ENCODE data around the gene NRIP1.

The NRIP1 gene, protein sequence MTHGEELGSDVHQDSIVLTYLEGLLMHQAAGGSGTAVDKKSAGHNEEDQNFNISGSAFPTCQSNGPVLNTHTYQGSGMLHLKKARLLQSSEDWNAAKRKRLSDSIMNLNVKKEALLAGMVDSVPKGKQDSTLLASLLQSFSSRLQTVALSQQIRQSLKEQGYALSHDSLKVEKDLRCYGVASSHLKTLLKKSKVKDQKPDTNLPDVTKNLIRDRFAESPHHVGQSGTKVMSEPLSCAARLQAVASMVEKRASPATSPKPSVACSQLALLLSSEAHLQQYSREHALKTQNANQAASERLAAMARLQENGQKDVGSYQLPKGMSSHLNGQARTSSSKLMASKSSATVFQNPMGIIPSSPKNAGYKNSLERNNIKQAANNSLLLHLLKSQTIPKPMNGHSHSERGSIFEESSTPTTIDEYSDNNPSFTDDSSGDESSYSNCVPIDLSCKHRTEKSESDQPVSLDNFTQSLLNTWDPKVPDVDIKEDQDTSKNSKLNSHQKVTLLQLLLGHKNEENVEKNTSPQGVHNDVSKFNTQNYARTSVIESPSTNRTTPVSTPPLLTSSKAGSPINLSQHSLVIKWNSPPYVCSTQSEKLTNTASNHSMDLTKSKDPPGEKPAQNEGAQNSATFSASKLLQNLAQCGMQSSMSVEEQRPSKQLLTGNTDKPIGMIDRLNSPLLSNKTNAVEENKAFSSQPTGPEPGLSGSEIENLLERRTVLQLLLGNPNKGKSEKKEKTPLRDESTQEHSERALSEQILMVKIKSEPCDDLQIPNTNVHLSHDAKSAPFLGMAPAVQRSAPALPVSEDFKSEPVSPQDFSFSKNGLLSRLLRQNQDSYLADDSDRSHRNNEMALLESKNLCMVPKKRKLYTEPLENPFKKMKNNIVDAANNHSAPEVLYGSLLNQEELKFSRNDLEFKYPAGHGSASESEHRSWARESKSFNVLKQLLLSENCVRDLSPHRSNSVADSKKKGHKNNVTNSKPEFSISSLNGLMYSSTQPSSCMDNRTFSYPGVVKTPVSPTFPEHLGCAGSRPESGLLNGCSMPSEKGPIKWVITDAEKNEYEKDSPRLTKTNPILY (N-terminal part only)

DNA sequence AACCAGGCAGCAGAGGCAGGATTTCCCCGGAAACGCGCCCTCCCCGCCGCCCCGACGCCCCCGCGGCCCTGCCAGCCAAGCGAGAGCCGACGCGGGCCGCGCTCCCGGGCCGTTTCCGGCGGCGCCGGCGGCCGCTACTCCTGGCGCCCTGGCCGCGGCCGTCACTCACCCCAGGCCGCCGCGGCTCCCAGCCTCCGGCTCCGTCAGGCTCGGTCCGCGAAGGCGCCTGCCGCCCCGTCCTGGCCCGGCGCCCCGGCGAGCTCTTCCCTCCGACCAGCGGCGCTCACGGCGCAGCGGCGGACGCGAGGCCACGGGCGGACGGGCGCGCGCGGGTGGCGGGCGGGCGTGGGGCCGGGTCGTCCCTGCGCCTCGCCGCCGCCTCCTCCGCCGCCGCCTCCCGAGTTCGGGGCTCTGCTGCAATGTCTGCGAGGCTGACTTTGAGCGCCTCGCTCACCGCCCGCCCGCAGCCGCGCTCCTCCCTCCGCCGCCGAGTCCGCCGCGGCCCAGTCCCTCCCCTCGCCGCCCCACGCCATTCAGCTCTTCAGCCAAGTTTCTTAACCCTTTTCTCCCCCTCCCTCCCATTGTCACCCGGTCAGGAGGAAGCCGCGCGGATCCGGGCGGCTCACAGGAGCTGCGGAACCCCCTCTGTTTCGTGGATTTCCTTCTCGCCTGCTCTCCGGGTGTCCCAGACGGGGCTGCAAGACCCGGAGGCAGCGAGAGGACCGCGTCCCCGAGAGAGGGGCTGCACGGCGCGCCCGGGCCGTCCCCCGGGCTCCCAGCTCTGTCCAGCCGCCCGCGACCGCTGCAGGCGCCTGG is at the start of gene NRIP1:
Gene NRIP1 (minus strand): TSS at position 425 of the 816 bp plus-strand sequence. CDS start 96,808 bp downstream, outside the sequence.
- no peak for DNase-seq (ENCODE audit: low read depth)

DNA sequence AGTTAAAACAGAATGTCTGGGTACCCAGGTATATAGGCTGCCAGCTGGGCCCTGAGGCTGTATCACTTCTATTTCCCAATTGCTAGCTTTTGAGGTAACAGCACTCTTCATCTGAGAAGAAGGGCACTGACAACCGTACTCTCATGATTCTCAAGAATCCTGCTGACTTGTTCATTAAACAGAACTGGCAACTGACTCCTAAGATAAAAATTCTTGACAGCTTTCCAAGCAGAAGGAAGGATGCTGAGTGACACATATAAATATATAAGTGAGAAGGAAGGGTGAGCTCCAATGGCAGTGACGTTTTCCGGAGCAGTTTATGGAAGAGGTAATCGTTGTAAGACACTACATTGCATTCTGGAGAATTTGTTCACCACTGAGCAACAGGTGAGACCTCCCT is 48.1 kb upstream of the NRIP1 start:
- no peak for DNase-seq (ENCODE audit: low read depth)

DNA sequence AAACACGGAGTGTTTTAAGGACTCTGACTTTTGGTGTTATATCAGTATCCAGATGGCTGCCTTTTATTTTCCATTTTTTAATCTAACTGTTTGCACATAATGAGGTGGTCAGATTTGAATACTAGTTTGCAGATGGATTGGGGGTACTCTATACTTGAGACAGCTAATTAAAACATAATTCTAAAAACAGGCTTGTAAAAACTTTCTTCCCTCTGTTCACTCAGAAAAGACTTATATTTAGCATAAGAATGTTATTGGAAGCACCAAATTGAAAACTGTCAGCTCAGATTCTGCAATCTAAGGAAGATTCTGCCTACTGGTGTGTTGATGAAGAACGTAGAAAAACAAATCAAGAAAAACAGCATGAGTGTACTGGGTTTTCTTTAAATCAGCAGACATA is 44.0 kb upstream of the NRIP1 start:
- DNase-seq (ENCODE audit: low read depth): no peak

DNA sequence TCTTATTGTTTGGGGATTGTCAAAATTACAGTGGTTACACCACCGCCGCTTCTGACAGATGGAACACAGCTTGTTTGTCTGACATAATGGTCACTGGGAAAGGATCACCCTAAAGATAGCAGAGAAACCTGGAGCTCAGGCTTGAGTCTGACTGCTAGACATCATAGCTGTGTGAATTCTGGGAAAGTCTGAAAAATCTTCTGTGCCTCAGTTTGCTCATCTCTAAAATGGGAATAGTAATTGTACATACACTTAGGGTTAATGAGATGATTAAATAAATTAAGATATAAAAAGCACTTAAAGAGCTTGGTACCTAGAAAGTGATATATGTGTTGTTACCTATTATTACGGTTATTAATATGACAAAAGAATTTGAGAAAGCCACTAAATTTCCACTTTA is 39.7 kb upstream of the NRIP1 start:
- DNase-seq (ENCODE audit: low read depth): no peak

DNA sequence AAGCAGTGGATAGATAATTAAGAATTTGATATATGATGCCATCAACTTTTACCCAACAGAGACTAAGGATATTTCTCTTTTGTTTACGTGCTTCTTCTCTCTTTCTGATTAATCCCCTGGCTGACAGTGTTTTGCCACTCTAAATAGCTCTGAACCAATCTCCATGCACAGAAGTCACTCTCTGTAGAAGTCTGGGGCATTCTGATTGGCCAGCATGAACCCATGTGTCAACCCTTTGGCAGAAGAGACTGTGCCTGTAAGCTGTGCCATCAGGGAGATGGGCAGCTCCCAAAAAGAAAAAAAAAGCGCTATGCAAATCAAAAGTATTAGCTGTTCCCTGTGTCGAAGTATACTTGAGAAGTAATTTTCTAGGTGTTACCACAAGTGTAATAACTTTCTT is 34.1 kb upstream of the NRIP1 start:
- no peak for DNase-seq (ENCODE audit: low read depth)

DNA sequence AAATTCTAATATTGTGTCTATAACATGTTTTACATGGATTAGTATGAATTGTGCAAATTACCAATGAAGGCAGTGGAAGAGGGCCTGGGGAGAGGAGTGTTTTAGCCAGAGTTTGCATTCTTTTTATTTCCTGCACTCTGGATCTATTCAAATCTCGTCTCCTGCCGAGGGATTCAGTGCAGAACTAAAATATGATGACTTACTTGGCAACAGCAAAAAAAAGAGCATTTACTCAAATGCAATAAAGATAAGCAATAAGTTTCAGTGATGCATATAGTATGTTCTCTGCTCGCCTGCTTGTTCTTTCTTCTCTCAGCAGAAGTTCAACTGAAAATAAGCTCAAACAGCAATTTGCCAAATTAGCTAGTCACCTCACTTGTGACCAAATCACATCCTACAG is 33.4 kb upstream of the NRIP1 start:
- no peak for DNase-seq (ENCODE audit: low read depth)

DNA sequence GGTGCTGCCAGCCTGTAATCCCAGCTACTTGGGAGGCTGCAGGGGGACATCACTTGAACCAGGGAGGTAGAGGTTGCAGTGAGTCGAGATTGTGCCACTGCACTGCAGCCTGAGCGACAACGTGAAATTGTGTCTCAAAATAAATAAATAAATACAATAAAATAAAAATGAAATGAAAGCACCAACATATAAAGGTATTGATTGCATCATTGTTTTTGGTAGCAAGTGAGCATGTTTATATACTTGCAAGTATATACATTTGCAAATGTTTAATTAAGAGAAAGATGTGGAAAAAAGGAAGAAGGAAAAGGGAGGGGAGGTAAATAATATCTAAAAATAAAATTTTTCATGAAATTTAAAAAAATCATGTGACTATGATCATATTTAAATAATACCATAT is 32.8 kb upstream of the NRIP1 start:
- no peak for DNase-seq (ENCODE audit: low read depth)

DNA sequence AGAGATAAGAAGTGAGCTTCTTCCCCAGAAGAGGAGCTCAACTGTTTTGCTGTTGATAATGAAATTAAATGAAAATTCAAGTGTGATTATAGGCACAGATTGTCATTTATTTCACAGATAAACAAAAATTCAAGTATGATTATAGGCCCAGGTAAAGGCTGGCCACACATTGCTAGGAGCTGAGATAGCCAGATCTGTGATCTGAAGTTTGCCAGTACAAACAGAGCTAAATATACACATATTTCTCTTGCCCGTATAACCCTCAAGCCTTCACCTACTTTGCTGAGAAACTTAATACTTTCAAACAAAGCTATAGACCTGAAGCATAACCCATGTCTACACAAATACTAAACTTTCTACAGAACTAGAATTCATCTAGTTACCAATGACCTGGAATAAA is 31.3 kb upstream of the NRIP1 start:
- no peak for DNase-seq (ENCODE audit: low read depth)

DNA sequence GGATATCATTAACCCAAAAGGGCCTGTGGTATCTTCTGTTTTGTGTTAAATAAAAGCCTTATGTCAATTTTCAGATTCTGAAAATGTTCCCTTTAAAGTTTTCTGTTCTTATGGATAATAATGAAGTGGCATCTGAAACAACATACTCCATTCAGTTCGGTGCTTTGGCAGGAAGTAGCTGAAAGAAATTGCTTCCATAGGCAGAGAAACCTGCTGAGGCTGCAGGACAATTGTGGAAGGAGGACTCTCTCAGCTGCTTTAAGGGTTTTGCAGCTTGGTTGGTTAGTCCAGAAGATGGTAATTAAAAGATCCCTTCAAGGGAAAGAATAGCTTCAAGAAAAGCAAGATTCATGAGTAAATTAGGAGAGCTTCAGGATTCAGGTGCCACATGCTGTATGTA is 30.5 kb upstream of the NRIP1 start:
- DNase-seq (ENCODE audit: low read depth): no peak

DNA sequence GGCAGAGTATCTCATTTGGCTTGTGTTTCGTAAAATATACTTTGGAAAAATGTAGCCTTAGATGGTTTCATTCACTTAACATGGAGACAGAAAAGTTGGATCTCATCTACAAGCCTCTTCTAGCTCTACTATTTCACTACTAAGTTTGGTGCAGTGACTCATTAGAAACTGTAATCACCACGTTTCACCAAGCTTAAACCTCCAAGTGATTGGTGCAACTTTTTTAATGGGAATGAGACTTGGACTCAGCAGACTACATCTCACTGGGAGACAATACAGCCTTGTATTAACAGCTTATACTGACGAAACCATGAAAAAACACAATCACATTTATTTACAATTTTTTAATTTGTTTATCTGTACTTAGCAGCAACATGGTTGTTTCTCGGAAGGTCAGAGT is 29.9 kb upstream of the NRIP1 start:
- DNase-seq (ENCODE audit: low read depth): no peak

DNA sequence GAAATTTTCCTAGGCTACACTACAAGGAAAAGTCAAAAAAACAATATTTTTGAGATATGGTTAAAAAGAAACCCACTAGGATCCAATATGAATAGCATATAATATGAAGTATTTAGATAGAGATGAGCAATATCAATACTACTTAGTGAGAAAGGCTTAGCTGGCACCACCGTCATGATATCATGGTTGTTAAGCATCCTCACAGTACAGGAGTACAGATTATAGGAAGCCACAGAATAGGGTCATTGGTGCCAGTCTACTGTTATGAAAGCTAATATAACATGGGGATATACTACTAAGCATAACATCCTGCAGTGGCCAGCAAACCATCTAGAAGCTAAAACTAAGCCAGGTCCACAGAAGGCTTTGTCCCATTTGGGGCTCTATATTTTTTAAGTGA is 28.4 kb upstream of the NRIP1 start:
- DNase-seq (ENCODE audit: low read depth): no peak

DNA sequence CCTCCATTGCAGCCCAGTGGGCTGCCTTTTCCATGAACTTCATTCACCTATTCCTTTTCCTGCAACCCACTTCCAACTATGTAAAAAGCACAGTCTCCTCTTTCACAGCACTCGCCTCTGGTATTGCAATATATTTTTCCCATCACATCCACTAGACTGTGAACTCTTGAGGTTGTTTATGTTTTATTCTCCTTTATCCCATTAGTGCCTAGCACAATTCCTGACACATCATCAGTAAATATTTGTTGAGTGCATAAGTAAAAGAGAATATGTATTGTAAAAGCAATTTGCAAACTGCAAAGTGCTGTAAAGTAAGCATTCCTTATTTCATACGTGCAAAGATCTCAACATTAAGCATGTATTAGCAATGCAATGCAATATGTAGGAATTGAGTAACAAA is 27.9 kb upstream of the NRIP1 start:
- no peak for DNase-seq (ENCODE audit: low read depth)

DNA sequence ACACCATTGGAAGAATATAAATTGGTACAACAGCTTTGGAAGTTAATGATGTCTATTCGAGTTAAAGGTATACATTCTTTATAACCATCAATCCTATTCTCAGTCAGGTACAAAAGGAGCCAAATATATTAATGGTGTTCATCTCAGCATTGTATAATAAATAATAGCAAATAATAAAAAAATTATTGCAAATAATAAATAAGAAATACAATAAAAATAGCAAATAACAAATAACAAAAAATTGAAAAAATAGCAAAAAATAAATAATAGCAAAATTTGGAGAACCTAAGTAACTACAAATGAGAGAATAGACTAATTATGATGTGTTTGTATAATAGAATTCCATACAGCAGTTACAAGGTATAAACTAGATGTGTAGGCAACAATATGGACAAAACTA is 25.6 kb upstream of the NRIP1 start:
- no peak for DNase-seq (ENCODE audit: low read depth)

DNA sequence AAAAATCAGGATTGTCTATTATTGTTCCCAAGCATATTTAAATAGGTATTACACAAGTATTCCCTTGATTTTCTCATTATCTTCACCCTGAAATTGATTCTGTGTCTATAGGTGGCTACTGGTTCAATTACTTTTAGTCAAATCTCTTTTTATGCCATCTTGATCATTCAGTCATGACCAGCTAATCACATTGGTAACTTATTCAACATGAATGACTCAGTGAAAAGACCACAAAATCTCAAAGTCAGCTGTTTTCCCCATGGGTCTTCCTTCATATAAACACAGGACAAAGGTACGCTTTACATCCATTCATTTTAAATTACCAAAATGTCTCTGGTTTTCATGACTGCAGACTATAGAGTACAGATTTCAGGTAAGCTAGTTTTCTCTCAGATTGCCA is 23.7 kb upstream of the NRIP1 start:
- no peak for DNase-seq (ENCODE audit: low read depth)

DNA sequence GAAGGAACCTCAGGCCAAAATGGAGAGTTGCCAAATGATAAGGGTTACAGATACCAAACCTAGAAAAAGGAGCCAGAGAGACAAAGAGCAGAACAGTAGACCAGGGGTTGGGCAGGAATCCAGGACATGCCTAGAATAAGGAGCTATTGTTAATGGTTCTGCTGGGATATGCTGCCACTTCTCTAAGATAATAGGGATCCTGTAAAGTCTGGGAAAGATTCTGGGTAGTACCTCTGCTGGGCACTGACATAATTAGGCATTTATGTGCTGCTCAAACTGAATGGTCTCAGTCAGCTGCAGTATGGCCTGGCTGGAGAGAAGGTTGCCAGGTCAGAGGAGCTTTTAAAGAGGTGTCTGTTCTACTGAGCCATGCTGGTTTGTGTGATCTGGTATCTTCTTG is 19.9 kb upstream of the NRIP1 start:
- DNase-seq (ENCODE audit: low read depth): no peak

DNA sequence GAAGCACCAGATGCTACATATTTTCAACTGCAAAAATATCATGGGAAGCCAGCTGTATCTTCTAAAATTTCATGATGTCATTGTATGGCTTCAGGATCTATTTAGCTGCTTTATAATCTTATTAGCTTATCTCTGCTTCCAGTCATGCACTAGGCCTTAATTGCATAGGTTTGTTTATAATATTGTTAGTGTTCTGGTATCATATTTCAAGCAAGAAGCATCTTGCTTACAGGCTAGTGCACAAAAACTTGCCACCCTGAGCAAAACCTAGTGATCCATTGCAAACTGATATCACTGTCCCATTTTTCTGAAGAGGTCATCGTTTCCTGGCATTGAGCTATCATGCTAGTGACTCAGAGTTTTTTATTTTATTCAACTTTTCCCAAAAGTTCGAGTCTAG is 15.7 kb upstream of the NRIP1 start:
- DNase-seq (ENCODE audit: low read depth): no peak

DNA sequence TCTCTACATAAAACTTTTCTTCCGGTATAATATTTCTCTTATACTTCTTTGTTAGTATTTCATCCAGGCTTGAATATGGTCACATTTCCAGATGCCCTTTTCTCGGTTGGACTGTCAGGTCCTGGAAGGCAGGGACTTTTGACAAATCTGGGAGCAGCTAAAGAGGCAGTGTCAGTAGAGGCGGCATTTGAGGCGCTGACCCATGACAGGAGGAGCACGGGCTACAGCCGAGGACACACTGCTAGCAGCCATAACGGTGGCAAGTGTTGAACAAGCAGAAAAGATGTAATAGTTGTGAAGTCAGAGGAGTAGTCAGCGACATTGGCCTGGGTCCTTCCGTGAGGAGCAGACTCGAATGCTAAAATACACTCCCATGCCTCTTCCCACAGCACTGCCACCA is 14.5 kb upstream of the NRIP1 start:
- no peak for DNase-seq (ENCODE audit: low read depth)

DNA sequence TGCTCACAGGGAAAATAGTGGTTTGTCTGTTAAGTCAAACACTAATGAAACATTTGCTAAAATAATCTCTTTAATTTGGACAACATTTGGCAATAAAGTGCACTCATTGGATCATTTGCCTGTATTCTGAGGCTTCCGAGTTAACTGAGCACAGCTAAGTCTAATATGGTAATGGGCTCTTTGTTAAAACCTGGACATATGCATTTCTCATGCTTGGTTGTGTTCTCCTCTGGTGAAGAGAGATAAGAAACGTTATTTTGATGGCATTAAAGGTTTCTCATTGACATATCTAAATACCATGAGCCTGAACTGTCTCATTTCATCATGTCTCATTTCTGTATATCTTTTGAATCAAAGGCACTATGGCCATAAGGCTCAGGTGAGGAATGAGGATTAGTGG is 13.4 kb upstream of the NRIP1 start:
- DNase-seq (ENCODE audit: low read depth): no peak

DNA sequence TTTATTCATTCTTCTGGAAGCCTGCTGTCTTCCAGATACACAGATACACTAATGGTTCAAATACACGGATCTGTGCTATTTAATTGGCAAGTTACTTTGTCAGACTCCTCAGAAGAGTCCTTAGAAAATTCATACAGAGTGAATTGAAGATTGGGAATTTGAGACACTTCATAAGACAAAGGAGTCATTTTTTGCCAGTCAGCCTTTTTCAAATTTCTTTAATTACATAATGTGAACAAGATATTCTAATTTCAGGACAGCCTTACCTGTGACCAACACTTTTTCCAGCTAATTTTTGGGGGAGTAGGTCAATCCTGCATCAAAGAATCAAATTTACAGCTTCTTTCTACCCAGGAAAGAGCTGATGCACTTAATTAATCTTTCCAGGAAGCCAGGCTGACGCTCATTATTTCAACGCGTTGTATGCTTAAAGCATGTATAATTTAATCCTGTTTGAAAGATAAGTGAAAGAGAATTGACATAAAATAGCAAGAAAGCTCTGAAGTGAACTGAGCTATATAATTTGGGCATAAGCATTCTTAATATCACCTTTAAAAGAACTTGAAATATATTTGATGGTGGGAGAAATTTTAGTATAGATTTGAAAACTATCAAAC is 12.8 kb upstream of the NRIP1 start:
- DNase-seq (ENCODE audit: low read depth): no peak

DNA sequence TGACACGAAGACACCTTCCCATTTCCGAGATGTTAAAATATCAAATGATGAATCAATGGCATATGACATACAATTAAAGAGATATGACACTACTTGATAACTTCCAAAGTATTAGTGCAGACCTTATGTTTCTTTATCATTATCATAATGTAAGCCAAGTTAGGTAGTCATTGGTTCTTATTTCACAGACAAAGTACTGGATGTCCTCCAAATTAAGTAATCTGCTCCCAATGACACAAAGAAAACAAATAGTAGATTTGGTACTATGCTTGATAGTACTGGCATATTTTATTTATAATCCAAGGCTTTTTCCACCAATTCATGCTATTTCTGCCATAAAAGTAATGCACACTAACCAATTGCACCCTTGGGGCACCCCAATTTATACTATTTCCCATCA is 11.9 kb upstream of the NRIP1 start:
- no peak for DNase-seq (ENCODE audit: low read depth)

DNA sequence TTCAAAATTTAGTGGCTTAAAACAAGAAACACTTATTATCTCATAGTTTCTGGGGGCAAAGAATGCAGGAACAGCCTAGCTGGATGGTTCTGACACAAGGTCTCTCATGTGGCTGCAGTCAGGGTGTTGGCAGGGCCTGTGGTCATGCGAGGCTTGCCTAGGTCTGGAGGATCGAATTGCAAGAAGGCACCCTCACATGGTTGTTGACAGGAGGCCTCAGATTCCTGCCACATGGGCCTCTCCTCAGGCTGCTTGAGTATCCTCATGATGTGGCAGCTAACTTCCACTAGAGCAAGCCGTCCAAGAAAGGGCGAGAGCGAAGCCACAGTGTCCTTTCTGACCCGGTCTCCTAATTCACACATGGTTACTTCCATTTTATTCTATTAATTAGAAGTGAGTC is 6.2 kb upstream of the NRIP1 start:
- DNase-seq (ENCODE audit: low read depth): no peak

DNA sequence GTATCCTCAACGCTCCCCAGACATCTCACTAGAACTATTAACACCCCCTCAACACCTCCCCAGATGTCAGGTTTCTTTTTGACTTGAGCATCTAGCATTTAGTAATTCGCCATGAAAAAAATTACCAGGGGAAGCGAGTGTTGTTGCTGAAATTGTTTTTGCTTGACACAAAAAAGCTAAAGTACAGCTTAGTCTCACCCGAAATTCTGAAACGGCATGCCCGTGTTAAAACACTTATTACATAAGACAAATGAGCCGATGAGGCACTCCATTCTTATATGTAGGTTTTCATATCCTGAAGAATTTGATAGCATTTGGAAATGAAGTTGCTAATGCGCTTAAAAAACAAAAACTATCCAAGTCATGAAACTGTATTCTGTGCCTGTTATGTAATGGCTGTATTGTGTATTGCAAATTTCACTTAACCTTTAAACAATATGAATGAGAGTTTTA is 1.3 kb upstream of the NRIP1 start:
- no peak for DNase-seq (ENCODE audit: low read depth)

All from GM04503 (cell line).